ENCODE results near the gene ZNRF4. TPM values are rescaled to one million over a fixed set of nuclear protein-coding genes. Genes with fewer than 3 reads are reported as not detected.

ZNRF4 gene
- total RNA-seq, 1 experiment from 2014 or later: not detected

- Mint-ChIP-seq H3K4me1 (ENCODE audit: low read depth, unreplicated experiment) (no peaks in the 10 kb centered on the region), H3K27me3 (ENCODE audit: unreplicated experiment) (peaks cover 39% of the 10 kb centered on the region), H3K27ac (ENCODE audit: unreplicated experiment) (no peak overlapping the region), H3K9me3 (ENCODE audit: low read depth, unreplicated experiment) (peaks cover 3% of the 10 kb centered on the region), H3K36me3 (ENCODE audit: insufficient read depth, unreplicated experiment) (no peaks in the 10 kb centered on the region), H3K4me3 (ENCODE audit: low read depth, unreplicated experiment) (no peak overlapping the region)
- no peak for TF ChIP-seq CTCF (IDR thresholded peaks at IDR 0.05; ENCODE audit: unreplicated experiment)
- BruUV-seq (replicated peaks): no TSS peak
- CTCF ChIA-PET: interaction anchor here (1.0 kb wide), 1 partner anchor 33 kb away, joined by 6 read pairs; no protein-coding TSS in a partner anchor
- intact Hi-C loops (cut with micrococcal nuclease; ENCODE audit: unreplicated experiment): no loop called here
- peak; percentile 15 for DNase-seq
Measured at GRCh38 chr19:5504114-5504513, 48.9 kb downstream of the ZNRF4 start.

Other genes starting within 250 kb of the ZNRF4 start
- 91.4 and 93.0 TPM in 2 replicates for gene PTPRS, start 114.6 kb upstream of the ZNRF4 start, total RNA-seq (2022)
- gene TINCR, start 112.5 kb downstream of the ZNRF4 start, total RNA-seq (2022): 0.27 and 0.40 TPM in 2 replicates
- 71.7 and 72.8 TPM in 2 replicates for gene SAFB2, start 167.4 kb downstream of the ZNRF4 start, total RNA-seq (2022)
- gene SAFB, start 167.7 kb downstream of the ZNRF4 start, total RNA-seq (2022): 87.3 and 88.0 TPM in 2 replicates
- gene MICOS13, start 225.1 kb downstream of the ZNRF4 start, total RNA-seq (2022): 37.1 and 37.9 TPM in 2 replicates
- 2.3 and 3.0 TPM in 2 replicates for gene HSD11B1L, start 225.6 kb downstream of the ZNRF4 start, total RNA-seq (2022)
- gene RPL36, start 234.9 kb downstream of the ZNRF4 start, total RNA-seq (2022): 497 and 516 TPM in 2 replicates

Data from Calu3 (cell line).